HG03196 (cell line): Measurements from ENCODE around the gene MTHFR.

Experiments
- ATAC-seq: cut with Tn5 transposase; IDR thresholded peaks from one replicate; pipeline ENCODE4 v1.9.1; 2021; ENCODE audit not compliant: unreplicated experiment

MTHFR gene

DNA sequence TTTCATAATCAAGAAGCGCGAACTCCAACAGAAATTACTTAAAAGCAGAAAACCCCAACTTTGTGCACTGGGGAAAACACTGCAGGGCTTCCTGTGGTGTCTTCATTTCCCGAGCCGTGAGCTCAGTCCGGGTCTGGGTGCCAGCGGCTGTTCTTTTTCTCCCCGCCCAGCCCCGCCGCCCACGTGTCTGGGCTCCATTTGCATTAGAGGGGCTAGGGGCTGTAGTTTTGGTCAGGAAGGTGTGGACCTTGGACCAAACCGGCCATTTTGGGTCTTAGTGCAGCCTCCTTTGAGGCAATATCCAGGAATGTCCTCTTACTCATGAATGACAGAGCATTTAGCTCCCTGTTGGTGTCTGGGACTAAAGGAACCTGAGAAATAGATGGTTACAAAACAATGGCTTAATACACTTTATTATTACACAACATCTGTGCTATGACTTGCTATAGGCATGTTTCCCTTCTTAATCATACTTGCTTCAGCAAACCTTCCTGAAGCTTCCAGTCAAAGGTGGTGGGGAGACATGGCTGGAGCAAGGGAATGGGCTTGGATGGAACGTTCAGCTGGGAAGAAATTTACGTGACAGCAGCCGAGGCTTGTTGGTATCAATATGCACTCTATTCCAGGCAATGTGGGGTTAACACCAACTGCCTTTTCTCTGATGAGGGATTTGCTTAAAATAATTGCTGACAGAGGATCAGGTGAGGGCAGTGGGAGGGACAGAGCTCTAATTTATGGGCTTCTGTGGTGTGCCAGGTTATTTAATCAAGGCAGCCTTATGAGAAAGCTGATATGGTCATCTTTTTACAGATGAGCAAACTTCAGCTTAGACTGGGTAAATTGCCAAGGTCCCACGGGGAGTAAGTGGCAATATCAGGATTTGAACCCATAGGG lies 68.8 kb downstream of the MTHFR start:
- ATAC-seq: no peak

DNA sequence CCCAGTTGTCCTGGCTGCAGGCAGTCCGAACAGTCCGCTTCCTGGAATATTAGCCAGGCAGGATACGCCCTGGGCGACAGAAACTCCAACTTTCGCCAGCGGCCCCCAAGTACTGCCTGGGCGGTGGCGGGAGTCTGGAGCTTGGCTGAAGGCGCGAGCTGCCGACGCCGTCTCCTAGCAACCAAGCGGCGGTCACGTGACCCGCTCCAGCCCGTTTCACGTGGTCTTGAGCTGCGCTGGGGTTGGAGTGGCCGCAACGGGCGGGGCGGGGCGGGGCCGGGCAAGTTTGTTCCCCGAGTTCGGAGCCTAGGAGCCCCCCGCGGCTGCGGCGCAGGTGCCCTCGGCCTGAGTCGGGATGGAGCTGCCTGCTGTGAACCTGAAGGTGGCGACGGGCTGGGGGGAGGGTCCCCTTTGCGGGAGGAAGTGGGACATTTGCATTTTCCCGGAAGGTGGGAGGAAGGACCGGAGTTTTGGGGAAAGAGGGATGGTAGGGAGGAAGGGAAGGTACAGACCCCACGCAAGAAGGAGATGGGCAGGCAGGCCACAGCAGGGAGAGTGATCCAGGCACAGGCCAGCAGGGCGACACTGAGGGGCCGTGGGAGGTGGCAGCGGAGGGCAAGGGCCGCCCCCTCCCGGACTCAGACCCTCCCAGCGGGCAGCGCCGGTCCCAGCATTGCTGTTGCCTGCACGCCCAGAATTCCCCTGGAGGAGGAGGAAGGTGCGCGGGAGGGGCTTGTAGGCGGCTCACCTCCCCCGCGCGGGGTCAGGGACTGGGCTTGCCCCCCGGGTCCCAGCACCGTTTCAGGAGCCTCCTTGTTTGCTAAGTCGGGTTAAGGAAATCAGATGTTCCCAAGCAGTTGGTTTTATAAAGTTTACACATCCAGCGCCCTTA lies 69.7 kb downstream of the MTHFR start, which contains the start of gene AGTRAP:
Gene AGTRAP, plus strand, starts transcription at position 283 of the 892 bp plus-strand sequence. Its CDS starts 73 bp downstream, at position 356.
- ATAC-seq: peak; percentile 49
